Pericardium fibroblast (primary cell): ENCODE measurements around the gene TAB3. TPM values are rescaled to one million over a fixed set of nuclear protein-coding genes. Genes with fewer than 3 reads are reported as not detected.

Experiments used
- total RNA-seq: library from RNA; depleted of rRNA; stranded (reverse); fragments of >200 nt; gene quantifications from 2 replicates; pipeline ENCODE4 v1.2.3, GENCODE V29; 2015

The TAB3 gene, protein sequence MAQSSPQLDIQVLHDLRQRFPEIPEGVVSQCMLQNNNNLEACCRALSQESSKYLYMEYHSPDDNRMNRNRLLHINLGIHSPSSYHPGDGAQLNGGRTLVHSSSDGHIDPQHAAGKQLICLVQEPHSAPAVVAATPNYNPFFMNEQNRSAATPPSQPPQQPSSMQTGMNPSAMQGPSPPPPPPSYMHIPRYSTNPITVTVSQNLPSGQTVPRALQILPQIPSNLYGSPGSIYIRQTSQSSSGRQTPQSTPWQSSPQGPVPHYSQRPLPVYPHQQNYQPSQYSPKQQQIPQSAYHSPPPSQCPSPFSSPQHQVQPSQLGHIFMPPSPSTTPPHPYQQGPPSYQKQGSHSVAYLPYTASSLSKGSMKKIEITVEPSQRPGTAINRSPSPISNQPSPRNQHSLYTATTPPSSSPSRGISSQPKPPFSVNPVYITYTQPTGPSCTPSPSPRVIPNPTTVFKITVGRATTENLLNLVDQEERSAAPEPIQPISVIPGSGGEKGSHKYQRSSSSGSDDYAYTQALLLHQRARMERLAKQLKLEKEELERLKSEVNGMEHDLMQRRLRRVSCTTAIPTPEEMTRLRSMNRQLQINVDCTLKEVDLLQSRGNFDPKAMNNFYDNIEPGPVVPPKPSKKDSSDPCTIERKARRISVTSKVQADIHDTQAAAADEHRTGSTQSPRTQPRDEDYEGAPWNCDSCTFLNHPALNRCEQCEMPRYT
- 8.6 and 9.1 TPM in 2 replicates for total RNA-seq

DNA sequence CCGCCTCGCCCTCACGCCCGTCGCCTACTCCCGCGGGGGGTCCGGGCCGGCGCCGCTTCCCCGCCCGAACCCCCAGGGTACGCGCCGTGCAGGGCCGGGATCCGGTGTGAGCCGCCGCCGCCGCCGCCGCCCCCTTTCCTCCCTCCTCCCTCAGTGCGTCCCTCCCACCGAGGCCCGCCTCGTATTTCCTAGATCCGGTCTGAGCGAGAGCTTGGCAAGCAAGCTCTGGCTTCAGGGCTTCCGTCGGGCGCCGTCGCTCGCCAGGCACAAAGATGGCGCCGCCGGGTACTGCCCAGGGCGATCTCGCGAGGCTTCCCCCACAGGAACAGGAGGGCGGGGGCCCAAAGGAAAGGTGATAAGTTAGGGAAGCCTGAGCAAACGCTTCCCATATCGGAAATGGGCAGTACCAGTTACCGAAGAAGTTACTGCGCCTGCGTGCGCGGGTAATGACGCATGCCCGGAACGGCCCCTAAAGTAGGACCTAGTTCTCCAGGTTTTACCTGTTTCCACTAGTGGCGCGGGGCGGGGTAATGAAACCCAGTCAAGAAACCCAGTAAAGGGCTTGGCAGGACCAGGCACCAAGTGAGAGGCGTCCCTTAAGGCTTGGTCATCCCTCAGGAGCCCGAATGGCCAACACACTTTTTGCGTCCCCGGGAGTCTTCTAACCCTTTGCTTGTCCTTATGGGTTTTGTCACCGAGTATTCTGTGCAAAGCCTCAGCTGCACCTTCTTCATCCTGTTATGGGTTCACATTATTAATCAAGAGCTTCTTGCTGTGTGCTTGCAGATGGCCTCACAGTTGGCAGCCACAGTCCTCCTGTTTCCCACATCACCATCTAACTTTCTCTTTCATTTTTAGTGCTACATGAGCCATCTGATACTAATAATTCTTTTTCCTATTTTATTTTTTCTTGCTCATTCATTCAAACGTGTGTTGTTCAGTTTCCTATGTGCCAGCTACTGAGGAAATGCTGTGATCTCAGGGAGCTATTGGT is at the start of gene TAB3:
TAB3 (minus strand) TSS at position 108 of the 994 bp plus-strand sequence. CDS start 29,666 bp downstream, outside the sequence.

Other genes starting within 250 kb of the TAB3 start
- gene GK, start 235.8 kb downstream of the TAB3 start, total RNA-seq: 1.4 and 5.5 TPM in 2 replicates
- gene FTHL17, start 182.8 kb upstream of the TAB3 start, total RNA-seq: not detected in 2 replicates